Activated naive CD4-positive, alpha-beta T cell treated with anti-CD3 and anti-CD28 coated beads, Interleukin-2, amount 10 ng/mL, durations not matched to agents 7 days and 5 days (primary cell): ENCODE data around the gene FOSL2.
A peak's percentile ranks its signal among the peaks of the same experiment; 100 is the strongest.

ENCODE experiments used
- CTCF ChIA-PET: fragments of 350-600 bp; sonication (Branson Sonifier 250); formaldehyde crosslinking; loops from one replicate; lab custom pipeline; 2021; ENCODE audit warnings: antibody characterized with exemption; lab: Charles Lee
- DNase-seq: peaks from one replicate; pipeline ENCODE4 v3.0.0-alpha.2; 2020
- H3K27ac Mint-ChIP-seq: one replicate; pipeline ENCODE4 v1.8.0; 2021; ENCODE audit warnings: mild to moderate bottlenecking, moderate library complexity, mixed read lengths
- H3K27me3 Mint-ChIP-seq: one replicate; pipeline ENCODE4 v1.8.0; 2021; ENCODE audit warnings: mild to moderate bottlenecking, mixed read lengths
- H3K36me3 Mint-ChIP-seq: one replicate; pipeline ENCODE4 v1.8.0; 2021; ENCODE audit warnings: mixed read lengths
- H3K4me1 Mint-ChIP-seq: one replicate; pipeline ENCODE4 v1.8.0; 2021; ENCODE audit warnings: mixed read lengths
- H3K4me3 Mint-ChIP-seq: one replicate; pipeline ENCODE4 v1.8.0; 2021; ENCODE audit warnings: mild to moderate bottlenecking, moderate library complexity, mixed read lengths
- H3K9me3 Mint-ChIP-seq: one replicate; pipeline ENCODE4 v1.8.0; 2021; ENCODE audit warnings: mixed read lengths

FOSL2 gene

DNA sequence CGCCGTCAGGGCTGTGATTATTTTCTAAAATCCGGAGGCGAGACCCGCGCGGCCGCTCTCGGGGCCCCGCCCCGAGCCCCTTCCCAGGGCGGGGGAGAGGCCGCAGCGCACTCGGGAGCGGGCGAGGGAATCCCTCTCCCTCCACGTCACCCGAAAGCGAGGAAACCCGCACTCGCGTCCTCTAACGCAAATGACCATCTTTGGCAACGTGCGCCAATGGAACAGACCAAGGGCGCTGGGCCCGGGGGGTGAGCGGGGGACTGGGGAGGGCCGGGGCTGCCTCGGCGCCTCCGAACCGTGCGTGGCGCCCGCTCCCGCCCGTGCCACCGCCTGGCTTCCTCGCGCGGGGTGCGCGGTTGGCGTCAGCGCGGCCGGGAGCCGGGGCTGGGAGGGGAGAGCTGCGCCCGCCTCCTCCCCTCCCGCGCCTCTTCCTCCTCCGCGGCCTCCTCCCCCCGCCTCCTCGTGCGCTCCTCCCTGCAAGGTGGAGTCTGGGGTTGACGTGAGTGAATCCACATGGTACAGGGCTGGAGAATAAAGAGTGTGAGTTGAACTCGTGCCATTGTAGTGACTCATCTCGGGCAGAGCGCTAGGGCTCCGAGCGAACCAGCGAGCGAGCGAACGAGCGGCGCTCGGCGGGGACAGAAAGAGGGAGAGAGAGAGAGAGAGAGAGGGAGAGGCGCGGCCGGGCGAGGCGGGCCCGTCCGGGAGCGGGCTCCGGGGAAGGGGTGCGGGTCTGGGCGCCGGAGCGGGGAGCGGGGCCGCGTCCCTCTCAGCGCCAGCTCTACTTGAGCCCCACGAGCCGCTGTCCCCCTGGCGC is at the start of gene FOSL2:
Gene FOSL2 (plus strand): TSS at position 562 of the 817 bp plus-strand sequence. CDS start 863 bp downstream, outside the sequence.
- peaks cover 10% of the 10 kb centered on the region for H3K27me3 Mint-ChIP-seq
- DNase-seq = peak; percentile 96
- CTCF ChIA-PET = interaction anchor here (1.0 to 2.3 kb wide), 3 partner anchors 27 to 638 kb away, joined by 3 to 6 read pairs (median 4); no protein-coding TSS in a partner anchor
- peaks cover 8% of the 10 kb centered on the region for H3K36me3 Mint-ChIP-seq
- peak within 1 kb of the TSS; percentile 97 for H3K27ac Mint-ChIP-seq
- H3K9me3 Mint-ChIP-seq = no peaks in the 10 kb centered on the region
- peaks cover 17% of the 10 kb centered on the region for H3K4me1 Mint-ChIP-seq
- peak within 1 kb of the TSS; percentile 82 for H3K4me3 Mint-ChIP-seq

DNA sequence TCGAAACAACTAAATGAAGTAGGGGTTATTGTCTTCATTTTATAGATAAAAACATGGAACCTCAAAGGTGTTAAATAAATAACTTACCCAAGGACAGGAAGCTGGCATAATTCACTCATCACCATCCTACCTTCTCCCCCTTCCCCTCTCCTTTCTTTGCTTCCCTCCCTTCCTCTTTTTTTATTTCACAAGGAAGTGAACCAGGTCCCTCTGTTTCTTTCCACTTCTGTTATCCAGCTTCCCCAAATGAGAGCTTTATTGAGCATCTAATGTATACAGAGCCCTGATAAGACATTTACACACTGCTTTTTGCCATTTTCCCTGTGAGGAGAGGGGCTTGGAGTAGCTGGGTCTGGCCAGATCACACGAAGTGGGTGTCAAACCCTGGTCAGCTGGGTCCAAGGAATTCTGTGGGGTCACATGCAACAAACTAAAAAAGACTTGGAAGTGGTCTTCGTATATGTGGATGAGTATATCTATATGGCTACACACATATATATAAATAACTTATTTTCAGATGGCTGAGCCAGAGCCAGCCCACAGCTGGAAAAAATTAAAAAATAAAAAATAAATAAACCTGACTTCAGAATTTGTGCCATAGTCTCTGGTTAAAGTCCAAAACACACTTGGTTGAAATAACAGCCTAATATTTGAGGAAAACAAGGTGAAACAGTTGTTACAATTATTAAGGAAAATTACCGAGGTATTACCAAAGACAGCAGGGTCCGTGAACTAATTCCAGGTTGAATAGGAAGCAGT is 49.3 kb upstream of the FOSL2 start:
- no peak overlapping the region for H3K27ac Mint-ChIP-seq
- peaks cover 25% of the 10 kb centered on the region for H3K4me1 Mint-ChIP-seq
- CTCF ChIA-PET = no interaction called here
- H3K4me3 Mint-ChIP-seq = no peak overlapping the region
- peaks cover 16% of the 10 kb centered on the region for H3K27me3 Mint-ChIP-seq
- no peaks in the 10 kb centered on the region for H3K9me3 Mint-ChIP-seq
- H3K36me3 Mint-ChIP-seq = peaks cover 3% of the 10 kb centered on the region
- no peak for DNase-seq

DNA sequence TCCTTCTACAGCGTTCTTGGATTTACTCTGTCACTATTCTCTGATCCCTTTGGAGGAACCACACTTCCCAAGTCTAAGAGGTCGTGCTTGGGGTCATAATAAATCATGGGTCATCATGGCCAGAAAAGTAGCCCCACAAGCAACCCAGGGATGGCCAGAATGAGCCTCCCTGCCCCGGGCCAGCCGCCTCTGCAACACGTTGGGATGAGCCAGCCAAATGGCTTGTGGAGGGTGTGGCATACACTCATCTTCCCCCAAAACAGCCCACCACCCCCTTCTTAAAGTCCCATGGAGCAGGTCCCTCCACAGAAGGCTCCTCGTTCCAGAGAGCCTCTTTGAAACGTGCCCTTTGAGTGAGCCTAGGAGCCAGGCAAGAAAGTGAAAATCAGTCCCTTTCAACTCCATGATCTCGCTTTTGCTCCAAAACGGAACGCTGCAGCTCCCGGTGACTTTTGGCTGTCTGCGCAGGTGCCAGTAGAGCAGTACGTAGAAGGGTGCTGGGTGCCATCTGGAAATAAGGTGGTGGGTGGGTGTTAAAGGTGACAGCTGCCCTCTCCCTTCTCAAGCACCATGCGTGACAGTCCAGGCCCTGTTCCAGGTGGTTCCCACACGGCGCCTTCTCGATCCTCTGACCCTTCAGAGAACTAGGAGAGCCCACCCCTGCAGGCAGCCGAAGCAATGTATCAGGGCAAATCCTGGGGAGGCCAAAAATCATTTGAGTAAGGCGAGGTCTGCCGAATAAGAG is 48.5 kb upstream of the FOSL2 start:
- H3K9me3 Mint-ChIP-seq = no peaks in the 10 kb centered on the region
- no peak overlapping the region for H3K27ac Mint-ChIP-seq
- peaks cover 16% of the 10 kb centered on the region for H3K27me3 Mint-ChIP-seq
- CTCF ChIA-PET = no interaction called here
- H3K36me3 Mint-ChIP-seq = peaks cover 3% of the 10 kb centered on the region
- peaks cover 32% of the 10 kb centered on the region for H3K4me1 Mint-ChIP-seq
- H3K4me3 Mint-ChIP-seq = no peak overlapping the region
- DNase-seq = no peak

DNA sequence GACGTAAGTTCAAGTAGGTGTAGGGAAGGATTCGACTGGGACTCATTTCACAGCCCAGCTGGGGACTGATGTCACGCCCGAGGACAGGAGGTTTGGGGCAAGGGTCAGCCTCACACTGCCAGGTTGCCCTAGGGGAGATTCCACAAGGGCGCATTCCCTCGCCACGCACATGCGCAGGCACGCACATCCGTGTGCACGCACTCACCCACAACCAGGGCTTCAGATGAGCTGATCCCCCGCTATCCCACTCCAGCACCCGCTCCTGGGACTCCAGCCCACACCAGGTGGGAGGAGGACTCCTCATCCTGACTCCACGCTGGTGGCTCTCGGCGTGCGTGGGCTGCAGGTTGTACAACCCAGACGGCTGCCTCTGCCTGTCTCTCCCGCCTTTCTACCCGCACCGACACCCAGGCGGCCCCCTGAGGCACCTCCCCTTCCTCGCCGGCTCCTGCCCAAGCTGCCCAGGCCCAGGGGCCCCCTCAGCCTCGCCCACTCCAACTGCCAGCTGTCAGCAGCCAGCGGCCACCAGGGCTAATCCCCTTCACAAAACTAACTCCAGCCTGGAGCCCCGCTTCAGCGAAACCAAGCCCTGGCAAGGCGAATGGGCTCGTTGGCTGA is 47.8 kb upstream of the FOSL2 start:
- Mint-ChIP-seq H3K27me3 (peaks cover 16% of the 10 kb centered on the region), H3K4me1 (peaks cover 40% of the 10 kb centered on the region), H3K9me3 (no peaks in the 10 kb centered on the region), H3K4me3 (no peak overlapping the region), H3K27ac (no peak overlapping the region), H3K36me3 (peaks cover 3% of the 10 kb centered on the region)
- no peak for DNase-seq
- CTCF ChIA-PET = no interaction called here

DNA sequence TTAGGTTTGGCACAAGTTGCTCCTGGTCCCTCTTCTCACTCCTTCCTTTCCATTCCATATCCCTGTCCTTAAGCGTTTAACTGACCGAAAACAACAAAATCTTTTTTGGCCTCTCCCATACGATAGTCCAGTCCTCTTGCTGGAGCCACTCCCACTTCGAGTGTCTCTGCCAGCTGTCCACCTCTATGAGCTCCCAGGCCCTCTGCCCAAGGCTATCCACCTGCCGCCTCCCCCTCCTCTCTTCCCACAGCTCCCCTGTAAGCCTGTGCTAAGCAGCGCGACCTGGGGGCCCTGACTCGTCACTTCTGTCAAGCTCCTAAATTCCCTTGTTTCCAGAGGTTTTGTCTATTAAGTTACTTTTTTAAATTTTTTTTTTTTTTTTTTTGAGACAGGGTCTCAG is 47.0 kb upstream of the FOSL2 start:
- Mint-ChIP-seq H3K36me3 (peaks cover 3% of the 10 kb centered on the region), H3K27ac (no peak overlapping the region), H3K4me1 (peaks cover 47% of the 10 kb centered on the region), H3K9me3 (no peaks in the 10 kb centered on the region), H3K4me3 (no peak overlapping the region), H3K27me3 (peaks cover 16% of the 10 kb centered on the region)
- no peak for DNase-seq
- CTCF ChIA-PET = no interaction called here

DNA sequence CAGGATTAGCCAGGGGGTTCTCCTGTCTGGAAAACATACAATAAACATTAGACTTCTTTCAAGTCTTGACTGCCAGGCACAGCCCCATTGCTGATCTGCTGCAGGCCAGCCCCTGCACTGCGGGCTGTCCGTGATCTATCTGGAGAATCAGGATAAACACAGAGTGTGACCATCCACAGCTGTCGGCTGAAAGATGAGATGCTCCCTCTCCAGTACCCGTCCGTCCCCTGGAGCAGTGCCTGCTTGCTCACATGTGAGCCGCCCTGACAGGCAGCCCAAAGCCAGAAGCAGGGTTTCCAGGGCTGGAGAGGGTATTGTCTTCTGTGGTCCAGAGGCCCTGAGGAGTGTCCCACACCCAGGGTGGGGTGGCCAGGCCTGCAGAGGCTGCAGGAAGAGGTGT is 46.1 kb upstream of the FOSL2 start:
- H3K4me1 Mint-ChIP-seq = peaks cover 52% of the 10 kb centered on the region
- CTCF ChIA-PET = no interaction called here

DNA sequence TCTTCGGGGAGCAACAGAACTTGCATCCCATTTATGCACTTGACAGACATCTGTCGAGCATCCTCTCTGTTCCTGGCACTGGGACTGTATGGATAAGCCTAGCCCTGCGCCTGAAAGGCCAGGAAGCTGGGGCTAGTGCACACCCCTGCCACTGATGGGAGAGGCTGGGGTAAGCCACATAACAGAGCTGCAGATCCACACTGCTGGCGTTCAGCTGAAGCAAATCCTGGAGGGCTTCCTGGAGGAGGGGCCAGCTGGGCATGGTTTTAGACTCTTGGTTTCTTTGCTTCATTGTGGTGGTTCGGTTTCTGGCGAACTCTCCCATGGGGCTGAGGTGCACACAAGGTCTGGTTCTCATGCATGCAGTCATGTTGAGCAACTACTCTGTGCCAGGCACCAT is 45.5 kb upstream of the FOSL2 start:
- Mint-ChIP-seq H3K27me3 (peaks cover 19% of the 10 kb centered on the region), H3K4me3 (peak overlapping the region; percentile 28), H3K9me3 (no peaks in the 10 kb centered on the region), H3K36me3 (peaks cover 7% of the 10 kb centered on the region), H3K4me1 (peaks cover 55% of the 10 kb centered on the region), H3K27ac (peak overlapping the region; percentile 87)
- no peak for DNase-seq
- CTCF ChIA-PET = no interaction called here

More for the DNA sequence above, 46.1 kb upstream of the FOSL2 start:
- Mint-ChIP-seq H3K4me3 (no peak overlapping the region), H3K27me3 (peaks cover 16% of the 10 kb centered on the region), H3K9me3 (no peaks in the 10 kb centered on the region), H3K27ac (no peak overlapping the region), H3K36me3 (peaks cover 5% of the 10 kb centered on the region)
- no peak for DNase-seq

DNA sequence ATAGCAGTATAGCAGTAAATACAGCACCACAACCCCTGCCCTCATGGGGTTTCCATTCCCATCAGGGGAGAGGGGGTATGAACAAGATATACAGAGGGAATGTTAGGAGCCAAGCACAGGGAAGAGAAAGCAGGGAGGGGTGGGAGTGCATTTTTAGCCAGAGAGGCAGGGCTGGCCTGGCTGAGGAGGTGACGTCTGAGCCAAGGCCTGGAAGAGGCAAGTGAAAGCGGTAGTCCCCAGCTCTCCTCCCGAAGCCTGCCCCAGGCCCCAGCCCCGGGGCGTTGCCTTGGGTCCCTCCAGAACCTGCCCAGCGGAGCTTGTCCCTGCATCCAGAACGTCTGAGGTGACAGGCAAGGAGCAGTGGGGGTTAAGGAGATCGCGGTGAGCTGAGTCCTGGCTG is 45.1 kb upstream of the FOSL2 start:
- CTCF ChIA-PET = no interaction called here
- peak overlapping the region; percentile 87 for H3K27ac Mint-ChIP-seq
- peaks cover 55% of the 10 kb centered on the region for H3K4me1 Mint-ChIP-seq
- peaks cover 22% of the 10 kb centered on the region for H3K27me3 Mint-ChIP-seq
- no peak for DNase-seq
- no peaks in the 10 kb centered on the region for H3K9me3 Mint-ChIP-seq
- peaks cover 7% of the 10 kb centered on the region for H3K36me3 Mint-ChIP-seq
- peak overlapping the region; percentile 28 for H3K4me3 Mint-ChIP-seq

DNA sequence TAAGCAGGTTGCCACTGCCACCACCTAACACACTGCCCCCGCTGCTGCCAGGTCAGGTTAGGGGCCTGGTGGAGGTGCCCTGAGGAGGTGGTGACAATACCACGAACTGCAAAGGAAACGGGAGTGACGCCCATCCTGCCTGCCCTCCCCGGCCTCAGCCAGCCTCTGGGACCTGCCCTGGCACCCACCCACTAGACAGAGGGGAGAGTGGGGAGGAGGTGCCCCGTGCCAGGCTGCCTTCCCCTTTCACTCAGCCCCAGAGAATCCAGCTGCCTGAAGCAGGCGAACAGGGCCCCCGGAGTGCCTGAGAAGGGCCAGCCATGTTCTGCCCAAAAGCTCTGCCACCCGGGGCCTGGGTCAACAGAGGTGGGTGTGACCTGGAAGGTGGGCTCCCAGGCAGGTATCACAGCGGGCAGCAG is 44.5 kb upstream of the FOSL2 start:
- Mint-ChIP-seq H3K4me1 (peaks cover 55% of the 10 kb centered on the region), H3K9me3 (no peaks in the 10 kb centered on the region), H3K27ac (peak overlapping the region; percentile 87), H3K4me3 (peak overlapping the region; percentile 47), H3K36me3 (peaks cover 7% of the 10 kb centered on the region), H3K27me3 (peaks cover 25% of the 10 kb centered on the region)
- CTCF ChIA-PET = no interaction called here
- DNase-seq = peak; percentile 78

DNA sequence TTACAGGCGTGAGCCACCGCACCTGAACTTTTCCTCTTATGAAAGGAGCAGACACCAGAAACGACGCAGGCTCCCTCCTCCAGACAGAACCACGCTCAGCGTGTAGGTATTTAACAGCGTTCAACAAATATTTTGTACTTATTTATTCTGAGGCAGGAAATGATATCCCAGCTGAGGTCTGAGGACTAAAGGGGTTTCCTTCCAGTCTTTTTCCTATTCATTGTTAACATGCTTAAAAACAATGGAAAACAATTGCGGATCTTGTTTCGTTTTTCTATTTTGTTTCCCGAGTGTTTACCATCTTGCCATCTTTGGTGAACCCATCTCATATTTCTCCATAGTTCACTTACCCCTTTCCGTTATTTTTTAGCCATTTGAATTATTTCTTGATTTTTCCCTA is 43.7 kb upstream of the FOSL2 start:
- CTCF ChIA-PET = no interaction called here
- no peaks in the 10 kb centered on the region for H3K9me3 Mint-ChIP-seq
- H3K4me1 Mint-ChIP-seq = peaks cover 52% of the 10 kb centered on the region
- H3K27ac Mint-ChIP-seq = peak overlapping the region; percentile 87
- H3K36me3 Mint-ChIP-seq = peaks cover 8% of the 10 kb centered on the region
- H3K4me3 Mint-ChIP-seq = peak overlapping the region; percentile 47
- no peak for DNase-seq
- peaks cover 27% of the 10 kb centered on the region for H3K27me3 Mint-ChIP-seq

DNA sequence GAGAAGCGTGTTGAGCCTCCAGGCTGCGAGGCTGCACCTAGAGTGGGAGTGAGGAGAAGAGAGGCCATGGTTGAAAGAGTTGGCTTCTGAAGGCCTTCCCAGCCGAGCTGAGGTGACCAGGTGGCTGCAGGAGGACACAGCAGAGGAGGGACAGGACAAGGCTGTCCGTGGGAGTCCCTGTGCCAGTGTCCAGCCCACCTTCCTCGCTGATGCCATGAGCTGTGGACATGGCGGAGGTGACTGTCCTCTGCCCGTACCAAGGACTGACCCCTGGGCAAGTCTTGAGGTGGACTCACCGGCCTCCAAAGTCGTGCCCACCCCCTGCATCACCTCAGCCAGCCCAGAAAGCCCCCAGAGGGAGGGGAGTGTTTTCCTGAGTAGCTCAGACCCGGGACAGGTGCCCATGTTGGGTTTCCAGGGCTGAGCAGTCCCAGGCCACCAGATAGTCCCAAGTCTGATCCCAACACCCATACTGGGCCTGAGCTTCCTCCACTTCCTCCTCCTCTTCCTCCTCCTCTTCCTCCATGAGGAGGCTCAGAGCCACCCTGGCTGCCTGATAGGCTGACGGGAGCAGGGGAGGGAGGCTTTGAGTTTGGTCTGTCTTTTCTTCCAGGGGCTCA is 43.0 kb upstream of the FOSL2 start:
- Mint-ChIP-seq H3K4me3 (peak overlapping the region; percentile 7), H3K27ac (no peak overlapping the region), H3K4me1 (peaks cover 52% of the 10 kb centered on the region), H3K27me3 (peaks cover 24% of the 10 kb centered on the region), H3K36me3 (peaks cover 8% of the 10 kb centered on the region), H3K9me3 (no peaks in the 10 kb centered on the region)
- no peak for DNase-seq
- CTCF ChIA-PET = no interaction called here

DNA sequence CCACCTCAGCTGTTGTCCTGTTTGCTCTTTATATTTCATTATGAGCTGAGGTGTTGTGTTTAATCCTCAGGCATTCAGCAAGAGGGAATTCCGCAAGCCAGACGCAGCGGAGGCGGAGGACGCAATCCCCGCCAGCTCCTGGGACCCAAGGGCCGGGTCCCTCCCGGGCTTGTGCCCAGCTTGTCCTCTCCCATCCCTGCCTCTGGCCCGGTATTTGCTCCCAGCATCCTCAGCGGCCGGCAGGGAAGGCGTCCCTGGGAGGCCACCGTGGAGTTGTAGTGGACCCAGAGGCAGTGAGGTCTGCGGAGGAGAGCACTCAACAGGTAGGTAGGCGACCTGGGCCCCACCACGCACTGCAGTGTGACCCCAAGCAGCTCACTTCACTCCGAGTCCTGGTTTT is 42.5 kb upstream of the FOSL2 start:
- peaks cover 8% of the 10 kb centered on the region for H3K36me3 Mint-ChIP-seq
- no peak for DNase-seq
- no peak overlapping the region for H3K27ac Mint-ChIP-seq
- no peaks in the 10 kb centered on the region for H3K9me3 Mint-ChIP-seq
- H3K4me3 Mint-ChIP-seq = no peak overlapping the region
- CTCF ChIA-PET = interaction anchor here (0.8 kb wide), 1 partner anchor 9 kb away, joined by 3 read pairs; no protein-coding TSS in a partner anchor
- H3K27me3 Mint-ChIP-seq = peaks cover 24% of the 10 kb centered on the region
- peaks cover 57% of the 10 kb centered on the region for H3K4me1 Mint-ChIP-seq

DNA sequence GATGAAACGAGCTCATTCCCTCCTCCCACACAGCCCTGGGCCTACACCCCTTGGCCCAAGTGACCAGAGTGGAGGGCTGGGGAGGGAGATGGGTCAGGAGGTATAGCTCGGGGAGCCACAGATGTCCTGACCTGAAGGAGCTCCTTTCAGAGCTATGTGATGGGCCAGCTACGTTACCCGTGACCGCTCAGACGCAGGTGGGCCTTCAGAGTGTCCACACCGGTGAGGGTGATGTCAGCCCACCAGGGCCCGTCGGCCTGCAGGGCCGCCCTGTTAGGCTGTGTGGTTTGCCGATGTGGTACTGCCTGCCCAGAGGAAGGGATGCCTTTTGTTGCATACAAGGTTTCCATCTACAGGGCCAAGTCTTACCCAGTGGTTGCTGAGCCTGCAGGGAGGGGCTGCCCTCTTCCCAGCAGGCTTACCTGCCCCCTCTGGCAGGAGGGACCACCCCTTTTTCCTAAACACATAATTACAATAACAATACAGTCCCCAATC is 41.8 kb upstream of the FOSL2 start:
- H3K4me3 Mint-ChIP-seq = no peak overlapping the region
- CTCF ChIA-PET = interaction anchor here (0.8 kb wide), 1 partner anchor 10 kb away, joined by 3 read pairs; no protein-coding TSS in a partner anchor
- H3K27me3 Mint-ChIP-seq = peaks cover 26% of the 10 kb centered on the region
- no peak overlapping the region for H3K27ac Mint-ChIP-seq
- H3K9me3 Mint-ChIP-seq = no peaks in the 10 kb centered on the region
- peaks cover 60% of the 10 kb centered on the region for H3K4me1 Mint-ChIP-seq
- peaks cover 8% of the 10 kb centered on the region for H3K36me3 Mint-ChIP-seq
- no peak for DNase-seq
